HCT116 (cell line): Measurements from ENCODE around the gene AK5. TPM values are rescaled to one million over a fixed set of nuclear protein-coding genes. Genes with fewer than 3 reads are reported as not detected.

Source experiments
- ATAC-seq: fragments of 200-7000 bp; cut with Tn5 transposase; 2 replicates; pipeline ENCODE4 v1.9.1; 2020; ENCODE audit warnings: mild to moderate bottlenecking, moderate library complexity
- BruUV-seq: library from RNA; stranded (reverse); fragments of 400-500 nt; replicated peaks from 2 replicates; lab custom pipeline; 2021; lab: Mats Ljungman, UMichigan
- CTCF ChIA-PET: fragments of 300-600 bp; sonication (Branson Sonifier 250); formaldehyde crosslinking; loops from one replicate; lab custom pipeline; 2021; ENCODE audit warnings: antibody characterized with exemption; lab: Charles Lee
- POLR2A ChIA-PET: fragments of 300-600, 350-600 bp; sonication (Branson Sonifier 250); formaldehyde crosslinking; loops from one replicate; lab custom pipeline; 2021; ENCODE audit warnings: antibody characterized with exemption; lab: Charles Lee
- RAD21 ChIA-PET, 2 experiments: fragments of 300-600 bp; sonication (Branson Sonifier 250); formaldehyde crosslinking; loops; one replicate each; lab custom pipeline; 2023; ENCODE audit warnings: low total read pairs in 2 of 2; ENCODE audit not compliant: uncharacterized antibody in 2 of 2, unreplicated experiment in 2 of 2, low non-redundant PET in 1 of 2; lab: Charles Lee
- DNase-seq: peaks from one replicate; pipeline ENCODE4 v3.0.0-alpha.2; 2010; ENCODE audit warnings: low read depth, low spot score
- H2AFZ ChIP-seq: fragments of 200-600 bp; shearing (Covaris generic), sonication (generic); 2 replicates; pipeline ENCODE4 v1.6.1; 2017; ENCODE audit warnings: low read depth, mixed run types, mixed read lengths, antibody characterized with exemption, low read length; ENCODE audit not compliant: poor library complexity, severe bottlenecking
- H3K27ac ChIP-seq: 2 replicates; pipeline ENCODE4 v1.5.1; 2012; ENCODE audit warnings: low read depth, low read length
- H3K27me3 ChIP-seq: fragments of 200-600 bp; sonication (generic); 2 replicates; pipeline ENCODE4 v1.6.1; 2016; ENCODE audit warnings: mixed run types, low read length, mixed read lengths; ENCODE audit not compliant: insufficient read depth
- H3K36me3 ChIP-seq, 2 experiments: fragments of 200-500 bp in 1 of 2; fragments of 200-600 bp in 1 of 2; sonication (Bioruptor generic) in 1 of 2; sonication (generic) in 1 of 2; 2 replicates each; pipeline versions ENCODE4 v1.5.1 to v1.6.1; 2014 to 2016; ENCODE audit warnings: low read length in 2 of 2, inconsistent platforms in 1 of 2, mixed read lengths in 1 of 2, mixed run types in 1 of 2; ENCODE audit not compliant: insufficient read depth in 2 of 2, control insufficient read depth in 1 of 2
- H3K4me1 ChIP-seq, 2 experiments: fragments of 200-600 bp in 1 of 2; sonication (generic) in 1 of 2; 2 replicates each; pipeline versions ENCODE4 v1.5.1 to v1.6.1; 2012 to 2017; ENCODE audit warnings: low read length in 2 of 2, inconsistent platforms in 1 of 2, mild to moderate bottlenecking in 1 of 2, mixed read lengths in 1 of 2, mixed run types in 1 of 2, moderate library complexity in 1 of 2; ENCODE audit not compliant: insufficient read depth in 2 of 2, control insufficient read depth in 1 of 2
- H3K4me2 ChIP-seq: fragments of 200-600 bp; sonication (generic); 2 replicates; pipeline ENCODE4 v1.6.1; 2017; ENCODE audit warnings: mixed run types, low read length, mixed read lengths
- H3K4me3 ChIP-seq, 2 experiments: fragments of 200-600 bp in 1 of 2; sonication (generic) in 1 of 2; replicated peaks in 1 of 2; 2 replicates each; pipeline ENCODE4 v1.5.1; 2011 to 2016; ENCODE audit warnings: low read length in 2 of 2, control low read depth in 1 of 2, low read depth in 1 of 2, mild to moderate bottlenecking in 1 of 2, mixed read lengths in 1 of 2, mixed run types in 1 of 2
- H3K79me2 ChIP-seq: fragments of 200-600 bp; sonication (generic); 2 replicates; pipeline ENCODE4 v1.6.1; 2017; ENCODE audit warnings: mild to moderate bottlenecking, mixed run types, low read length, moderate library complexity, mixed read lengths; ENCODE audit not compliant: insufficient read depth
- H3K9ac ChIP-seq: fragments of 200-600 bp; sonication (generic); 2 replicates; pipeline ENCODE4 v1.6.1; 2016; ENCODE audit warnings: low read length, mixed read lengths
- H3K9me2 ChIP-seq: fragments of 200-600 bp; sonication (generic), shearing (Covaris generic); 2 replicates; pipeline ENCODE4 v1.6.1; 2017; ENCODE audit warnings: mixed run types, mild to moderate bottlenecking, moderate library complexity; ENCODE audit not compliant: insufficient read depth
- H3K9me3 ChIP-seq, 2 experiments: fragments of 200-500 bp in 1 of 2; fragments of 200-600 bp in 1 of 2; sonication (Bioruptor generic) in 1 of 2; sonication (generic) in 1 of 2; 2 replicates each; pipeline ENCODE4 v1.6.1; 2014 to 2017; ENCODE audit warnings: low read length in 2 of 2, mixed read lengths in 2 of 2, inconsistent platforms in 1 of 2, low read depth in 1 of 2, mild to moderate bottlenecking in 1 of 2, mixed run types in 1 of 2, moderate library complexity in 1 of 2; ENCODE audit not compliant: control insufficient read depth in 1 of 2, insufficient read depth in 1 of 2
- H4K20me1 ChIP-seq: fragments of 200-600 bp; sonication (generic), shearing (Covaris generic); 2 replicates; pipeline ENCODE4 v1.6.1; 2017; ENCODE audit warnings: mixed run types, mild to moderate bottlenecking, moderate library complexity; ENCODE audit not compliant: insufficient read depth
- CBX3 ChIP-seq: IDR thresholded peaks from 2 replicates; pipeline ENCODE4 v1.6.1; 2012; ENCODE audit warnings: low read depth
- CTCF ChIP-seq, 3 experiments: fragments of 200-600 bp in 1 of 3; sonication (generic) in 1 of 3; IDR thresholded peaks in 2 of 3; conservative IDR thresholded peaks in 1 of 3; 2 replicates each; pipeline ENCODE4 v1.5.1; 2012 to 2017; ENCODE audit warnings: low read depth in 2 of 3, low read length in 2 of 3, antibody characterized with exemption in 1 of 3, borderline replicate concordance in 1 of 3, control low read depth in 1 of 3, mild to moderate bottlenecking in 1 of 3, mixed read lengths in 1 of 3, mixed run types in 1 of 3, moderate library complexity in 1 of 3; ENCODE audit not compliant: insufficient read depth in 1 of 3
- EGR1 ChIP-seq: IDR thresholded peaks from 2 replicates; pipeline ENCODE4 v1.6.1; 2012; ENCODE audit warnings: low read depth
- EZH2 ChIP-seq: fragments of 200-600 bp; sonication (generic); IDR thresholded peaks from 2 replicates; pipeline ENCODE4 v1.6.1; 2017; ENCODE audit warnings: antibody characterized with exemption, mixed run types
- EZH2phosphoT487 ChIP-seq: fragments of 200-600 bp; IDR thresholded peaks from 2 replicates; pipeline ENCODE4 v1.6.1; 2018; ENCODE audit warnings: antibody characterized with exemption, borderline replicate concordance
- FOSL1 ChIP-seq: IDR thresholded peaks from 2 replicates; pipeline ENCODE4 v1.6.1; 2012; ENCODE audit warnings: low read depth
- JUND ChIP-seq: IDR thresholded peaks from 2 replicates; pipeline ENCODE4 v1.6.1; 2012
- POLR2A ChIP-seq: IDR thresholded peaks from 2 replicates; pipeline ENCODE4 v1.7.0; 2011; ENCODE audit warnings: borderline replicate concordance; ENCODE audit not compliant: insufficient read depth, insufficient read length; ENCODE audit errors: extremely low read depth
- POLR2AphosphoS5 ChIP-seq: IDR thresholded peaks from 2 replicates; pipeline ENCODE4 v1.6.1; 2011; ENCODE audit warnings: mild to moderate bottlenecking, low read depth, low read length, moderate library complexity
- SIN3A ChIP-seq: IDR thresholded peaks from 2 replicates; pipeline ENCODE4 v1.6.1; 2012; ENCODE audit warnings: low read depth
- TCF7L2 ChIP-seq: IDR thresholded peaks from 2 replicates; pipeline ENCODE4 v1.7.0; 2011; ENCODE audit warnings: borderline replicate concordance, inconsistent platforms; ENCODE audit not compliant: insufficient read depth, insufficient read length; ENCODE audit errors: extremely low read depth
- intact Hi-C: fragments of 100-400 bp; cut with micrococcal nuclease; formaldehyde crosslinking; loops from 2 replicates; pipeline ENCODE4 v1.10.0; 2022
- total RNA-seq: library from RNA; stranded (reverse); gene quantifications from one replicate; pipeline ENCODE4 v1.2.1, GENCODE V29; 2021; ENCODE audit not compliant: unreplicated experiment
- TF ChIP-seq, protein P1 (sequence below): IDR thresholded peaks from 2 replicates; pipeline ENCODE4 v1.6.1; 2012
- TF ChIP-seq, protein P2 (sequence below): IDR thresholded peaks from 2 replicates; pipeline ENCODE4 v1.6.1; 2011; ENCODE audit warnings: mild to moderate bottlenecking, low read length, moderate library complexity; ENCODE audit not compliant: insufficient replicate concordance; ENCODE audit errors: extremely low read depth

The AK5 gene
- total RNA-seq, 1 experiment from 2014 or later, result 0.22 TPM

DNA sequence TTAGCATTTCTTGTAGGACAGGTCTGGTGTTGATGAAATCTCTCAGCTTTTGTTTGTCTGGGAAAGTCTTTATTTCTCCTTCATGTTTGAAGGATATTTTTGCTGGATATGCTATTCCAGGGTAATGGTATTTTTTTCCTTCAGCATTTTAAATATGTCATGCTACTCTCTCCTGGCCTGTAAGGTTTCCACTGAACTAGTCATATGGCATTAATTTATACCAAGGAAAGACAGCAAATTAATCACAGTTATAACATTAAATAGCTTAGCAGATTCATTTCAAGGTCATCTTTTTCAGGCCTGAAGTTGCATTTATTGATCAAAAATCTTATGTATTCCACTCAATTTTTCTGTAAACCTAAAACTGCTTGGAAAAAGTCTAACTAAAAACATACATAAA, 54.9 kb downstream of the AK5 start:
- CTCF ChIA-PET, result no interaction called here

DNA sequence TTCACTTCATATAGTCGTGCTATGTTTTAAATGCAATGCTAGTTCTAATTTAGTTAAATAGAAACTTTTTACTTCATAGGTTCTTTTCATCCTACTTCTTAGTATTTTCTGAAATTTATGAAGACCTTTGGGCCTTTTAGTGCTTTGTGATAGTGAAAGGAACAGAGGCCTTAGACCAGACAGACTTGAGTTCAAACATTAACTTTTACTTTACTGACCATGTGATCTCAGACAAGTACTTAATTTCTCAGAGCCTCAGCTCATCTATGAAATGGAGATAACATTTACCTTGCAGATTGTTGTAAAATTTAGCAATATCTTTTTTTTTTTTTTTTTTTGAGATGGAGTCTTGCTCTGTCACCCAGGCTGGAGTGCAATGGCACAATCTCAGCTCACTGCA, 57.5 kb downstream of the AK5 start:
- POLR2A ChIA-PET, result no interaction called here

More for the DNA sequence above, 54.9 kb downstream of the AK5 start:
- no peak overlapping the region for H3K4me3 ChIP-seq
- H3K9ac ChIP-seq, result no peak overlapping the region
- ATAC-seq (no peak), DNase-seq (no peak)
- TF ChIP-seq TCF7L2, result no peak
- TF ChIP-seq, protein P1, sequence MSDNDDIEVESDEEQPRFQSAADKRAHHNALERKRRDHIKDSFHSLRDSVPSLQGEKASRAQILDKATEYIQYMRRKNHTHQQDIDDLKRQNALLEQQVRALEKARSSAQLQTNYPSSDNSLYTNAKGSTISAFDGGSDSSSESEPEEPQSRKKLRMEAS, result no peak
- TF ChIP-seq EGR1, result no peak
- TF ChIP-seq POLR2AphosphoS5, result no peak
- no peak for TF ChIP-seq EZH2phosphoT487
- no peak for TF ChIP-seq POLR2A
- TF ChIP-seq CBX3, result no peak
- no peak for TF ChIP-seq EZH2
- TF ChIP-seq JUND, result no peak
- RAD21 ChIA-PET, result no interaction called here
- H4K20me1 ChIP-seq, result no peaks in the 10 kb centered on the region
- no peaks in the 10 kb centered on the region for H3K36me3 ChIP-seq
- H3K9me3 ChIP-seq, result no peaks in the 10 kb centered on the region
- no peaks in the 10 kb centered on the region for H3K79me2 ChIP-seq
- POLR2A ChIA-PET, result no interaction called here
- no peaks in the 10 kb centered on the region for H3K27me3 ChIP-seq
- H3K9me2 ChIP-seq, result no peaks in the 10 kb centered on the region
- intact Hi-C loops, result no loop called here
- no peak overlapping the region for H2AFZ ChIP-seq
- no TSS peak for BruUV-seq
- H3K27ac ChIP-seq, result no peak overlapping the region
- no peaks in the 10 kb centered on the region for H3K4me1 ChIP-seq
- H3K4me2 ChIP-seq, result no peak overlapping the region

More for the DNA sequence above, 57.5 kb downstream of the AK5 start:
- no peak overlapping the region for H3K9ac ChIP-seq
- H3K9me2 ChIP-seq, result no peaks in the 10 kb centered on the region
- DNase-seq (no peak), ATAC-seq (no peak)
- no peak overlapping the region for H3K4me2 ChIP-seq
- no peaks in the 10 kb centered on the region for H3K9me3 ChIP-seq
- ChIA-PET RAD21 (no interaction called here), CTCF (no interaction called here)
- BruUV-seq, result no TSS peak
- TF ChIP-seq FOSL1, result no peak
- no peak for TF ChIP-seq EZH2
- TF ChIP-seq, protein P2, sequence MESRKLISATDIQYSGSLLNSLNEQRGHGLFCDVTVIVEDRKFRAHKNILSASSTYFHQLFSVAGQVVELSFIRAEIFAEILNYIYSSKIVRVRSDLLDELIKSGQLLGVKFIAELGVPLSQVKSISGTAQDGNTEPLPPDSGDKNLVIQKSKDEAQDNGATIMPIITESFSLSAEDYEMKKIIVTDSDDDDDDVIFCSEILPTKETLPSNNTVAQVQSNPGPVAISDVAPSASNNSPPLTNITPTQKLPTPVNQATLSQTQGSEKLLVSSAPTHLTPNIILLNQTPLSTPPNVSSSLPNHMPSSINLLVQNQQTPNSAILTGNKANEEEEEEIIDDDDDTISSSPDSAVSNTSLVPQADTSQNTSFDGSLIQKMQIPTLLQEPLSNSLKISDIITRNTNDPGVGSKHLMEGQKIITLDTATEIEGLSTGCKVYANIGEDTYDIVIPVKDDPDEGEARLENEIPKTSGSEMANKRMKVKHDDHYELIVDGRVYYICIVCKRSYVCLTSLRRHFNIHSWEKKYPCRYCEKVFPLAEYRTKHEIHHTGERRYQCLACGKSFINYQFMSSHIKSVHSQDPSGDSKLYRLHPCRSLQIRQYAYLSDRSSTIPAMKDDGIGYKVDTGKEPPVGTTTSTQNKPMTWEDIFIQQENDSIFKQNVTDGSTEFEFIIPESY, result no peak
- no peak for TF ChIP-seq POLR2A
- TF ChIP-seq TCF7L2, result no peak
- no peak for TF ChIP-seq POLR2AphosphoS5
- no peak for TF ChIP-seq SIN3A
- TF ChIP-seq CTCF (IDR thresholded peaks at IDR 0.05 in 2 of 3, conservative IDR thresholded peaks at IDR 0.05 in 1 of 3; ENCODE audit: borderline replicate concordance in 1 of 3, insufficient read depth in 1 of 3, low read depth in 2 of 3, low read length in 2 of 3), result no peak
- no peak overlapping the region for H3K4me3 ChIP-seq
- H3K27me3 ChIP-seq, result no peaks in the 10 kb centered on the region
- H3K4me1 ChIP-seq, result no peaks in the 10 kb centered on the region
- no peak overlapping the region for H2AFZ ChIP-seq
- intact Hi-C loops, result no loop called here
- no peak overlapping the region for H3K27ac ChIP-seq
- H4K20me1 ChIP-seq, result no peaks in the 10 kb centered on the region
- H3K79me2 ChIP-seq, result no peaks in the 10 kb centered on the region
- no peaks in the 10 kb centered on the region for H3K36me3 ChIP-seq
